Measurements from ENCODE around the gene FOXO3. TPM values are rescaled to one million over a fixed set of nuclear protein-coding genes. Genes with fewer than 3 reads are reported as not detected.

The FOXO3 gene
- total RNA-seq, 1 experiment from 2014 or later, result 22.1 TPM

DNA sequence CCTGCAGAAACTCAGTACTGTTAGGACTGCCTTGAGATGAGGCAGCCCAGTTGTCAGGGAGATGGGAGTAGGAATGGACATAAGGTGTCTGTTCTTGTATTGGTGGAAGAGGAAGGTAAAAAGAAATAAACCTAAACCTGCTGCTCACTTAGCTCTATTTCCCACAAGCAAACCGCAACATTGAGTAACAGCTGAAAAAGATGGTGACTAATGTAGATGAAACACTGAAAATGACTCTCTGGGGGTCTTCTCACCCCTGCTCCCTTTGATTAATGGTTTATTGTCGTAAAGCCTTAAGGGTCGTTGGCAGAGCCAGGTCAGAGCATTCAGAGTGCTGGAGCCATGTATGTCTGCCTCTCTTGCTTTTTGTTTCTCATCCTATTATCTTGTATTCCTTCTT lies 87.5 kb downstream of the FOXO3 start:
- no peak overlapping the region for H3T11ph ChIP-seq (ENCODE audit: low read length)
- no peak overlapping the region for H2BK120ac ChIP-seq (ENCODE audit: low read depth, low read length, poor library complexity, severe bottlenecking)
- no peak overlapping the region for H3K27ac ChIP-seq (ENCODE audit: insufficient read length, low read depth, low read length)
- no peaks in the 10 kb centered on the region for H3K27me3 ChIP-seq (ENCODE audit: insufficient read depth, low read length)
- no peak overlapping the region for H3K4ac ChIP-seq (ENCODE audit: low read depth, low read length)
- no peak overlapping the region for H2AFZ ChIP-seq (ENCODE audit: low read length)
- no peak overlapping the region for H3K14ac ChIP-seq (ENCODE audit: insufficient read depth, low read length)
- H3K23ac ChIP-seq (ENCODE audit: insufficient read length, low read depth, low read length), result no peak overlapping the region
- H3K27ac Mint-ChIP-seq, result no peak overlapping the region
- H4K8ac ChIP-seq (replicated peaks; ENCODE audit: insufficient read length, low read depth, low read length), result no peak overlapping the region
- no peaks in the 10 kb centered on the region for H3K27me3 Mint-ChIP-seq (ENCODE audit: low read depth)
- no peaks in the 10 kb centered on the region; a peak in 1 of 7 replicates for H3K36me3 Mint-ChIP-seq (ENCODE audit: insufficient read depth in 1 of 3, low read depth in 3 of 3)
- H3K23me2 ChIP-seq (ENCODE audit: insufficient read length, low read depth, low read length, poor library complexity, severe bottlenecking), result no peaks in the 10 kb centered on the region
- no peaks in the 10 kb centered on the region for H4K20me1 ChIP-seq (ENCODE audit: control insufficient read depth, insufficient read depth, insufficient read length)
- TF ChIP-seq, protein P1, sequence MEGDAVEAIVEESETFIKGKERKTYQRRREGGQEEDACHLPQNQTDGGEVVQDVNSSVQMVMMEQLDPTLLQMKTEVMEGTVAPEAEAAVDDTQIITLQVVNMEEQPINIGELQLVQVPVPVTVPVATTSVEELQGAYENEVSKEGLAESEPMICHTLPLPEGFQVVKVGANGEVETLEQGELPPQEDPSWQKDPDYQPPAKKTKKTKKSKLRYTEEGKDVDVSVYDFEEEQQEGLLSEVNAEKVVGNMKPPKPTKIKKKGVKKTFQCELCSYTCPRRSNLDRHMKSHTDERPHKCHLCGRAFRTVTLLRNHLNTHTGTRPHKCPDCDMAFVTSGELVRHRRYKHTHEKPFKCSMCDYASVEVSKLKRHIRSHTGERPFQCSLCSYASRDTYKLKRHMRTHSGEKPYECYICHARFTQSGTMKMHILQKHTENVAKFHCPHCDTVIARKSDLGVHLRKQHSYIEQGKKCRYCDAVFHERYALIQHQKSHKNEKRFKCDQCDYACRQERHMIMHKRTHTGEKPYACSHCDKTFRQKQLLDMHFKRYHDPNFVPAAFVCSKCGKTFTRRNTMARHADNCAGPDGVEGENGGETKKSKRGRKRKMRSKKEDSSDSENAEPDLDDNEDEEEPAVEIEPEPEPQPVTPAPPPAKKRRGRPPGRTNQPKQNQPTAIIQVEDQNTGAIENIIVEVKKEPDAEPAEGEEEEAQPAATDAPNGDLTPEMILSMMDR (conservative IDR thresholded peaks at IDR 0.05), result no peak
- H4K5ac ChIP-seq (ENCODE audit: insufficient read length, low read depth, low read length), result no peak overlapping the region
- H2BK15ac ChIP-seq (ENCODE audit: low read depth, low read length), result no peak overlapping the region
- no peak overlapping the region for H3K56ac ChIP-seq (ENCODE audit: insufficient read length, low read depth, low read length)
- no peak overlapping the region for H3K4me3 Mint-ChIP-seq
- H4K91ac ChIP-seq (ENCODE audit: insufficient read length, low read depth, low read length), result no peak overlapping the region
- no peak overlapping the region for H2BK5ac ChIP-seq (ENCODE audit: insufficient read length, low read length)
- no peak overlapping the region for H2BK20ac ChIP-seq (ENCODE audit: low read depth, low read length, poor library complexity, severe bottlenecking)
- no CpG with 5 or more reads among the region's 3 CpGs for WGBS (ENCODE audit: extremely low coverage, insufficient read length, low lambda C conversion rate)
- no peak overlapping the region for H3K9ac ChIP-seq (ENCODE audit: extremely low read depth, insufficient read length, low read length)
- DNase-seq, result no peak
- no peaks in the 10 kb centered on the region for H3K9me3 ChIP-seq (ENCODE audit: control insufficient read depth, low read depth, low read length)
- H3K4me2 ChIP-seq (ENCODE audit: insufficient read depth, insufficient read length, low read length), result no peak overlapping the region
- H3K4me1 Mint-ChIP-seq, result peaks cover 31 to 32% of the 10 kb centered on the region in 2 experiments
- H3K4me1 ChIP-seq (ENCODE audit: insufficient read depth, low read length), result no peaks in the 10 kb centered on the region; the same call in 1 of the 2 replicates
- H3K79me1 ChIP-seq (ENCODE audit: insufficient read depth, low read depth, low read length, poor library complexity, severe bottlenecking), result no peaks in the 10 kb centered on the region
- H2AK5ac ChIP-seq (ENCODE audit: insufficient read length, low read length), result no peak overlapping the region
- H2BK12ac ChIP-seq (ENCODE audit: insufficient read length, low read depth, low read length), result no peak overlapping the region
- no peaks in the 10 kb centered on the region; the same call in 1 of the 2 replicates for H3K79me2 ChIP-seq (ENCODE audit: insufficient read depth, low read length)
- H3K9me3 Mint-ChIP-seq, result no peaks in the 10 kb centered on the region
- no peak overlapping the region for H3K18ac ChIP-seq (ENCODE audit: insufficient read length, low read depth, low read length)
